K562 (cell line): ENCODE data around the gene MADD. TPM values are rescaled to one million over a fixed set of nuclear protein-coding genes. Genes with fewer than 3 reads are reported as not detected.

Experiments
- CBFA2T2 ChIP-seq: fragments of 450-650 bp; conservative IDR thresholded peaks from 2 replicates; pipeline ENCODE4 v1.6.1; 2017; ENCODE audit warnings: mild to moderate bottlenecking
- CEBPG ChIP-seq, 3 experiments: fragments of 200-800 bp in 1 of 3; sonication (Bioruptor generic) in 1 of 3; sonication (generic) in 1 of 3; formaldehyde crosslinking in 1 of 3; IDR thresholded peaks in 2 of 3; conservative IDR thresholded peaks in 1 of 3; 2 replicates each; pipeline versions ENCODE4 v1.6.1 to v1.8.0; 2016 to 2022; ENCODE audit warnings: missing compliant biosample characterization in 2 of 3, missing genetic modification characterization in 2 of 3, mild to moderate bottlenecking in 1 of 3, missing genetic modification reagents in 1 of 3
- EZH2 ChIP-seq: IDR thresholded peaks from 2 replicates; pipeline ENCODE4 v1.6.1; 2012; ENCODE audit warnings: low read depth, mild to moderate bottlenecking, inconsistent platforms, low read length, borderline replicate concordance
- MYBL2 ChIP-seq, 2 experiments: fragments of 450-650 bp in 1 of 2; sonication (generic) in 1 of 2; formaldehyde crosslinking in 1 of 2; IDR thresholded peaks; 2 replicates each; pipeline versions ENCODE4 v1.6.1 to v1.8.1; 2017 to 2022; ENCODE audit warnings: borderline replicate concordance in 1 of 2, inconsistent platforms in 1 of 2, low read depth in 1 of 2, mild to moderate bottlenecking in 1 of 2, missing genetic modification reagents in 1 of 2, moderate library complexity in 1 of 2
- NCOA2 ChIP-seq, 2 experiments: fragments of 450-650 bp; IDR thresholded peaks; 2 replicates each; pipeline ENCODE4 v1.6.1; 2018; ENCODE audit warnings: mild to moderate bottlenecking in 2 of 2, moderate library complexity in 1 of 2; ENCODE audit not compliant: partially characterized antibody in 2 of 2
- SAP30 ChIP-seq: fragments of 200-600 bp; sonication (generic); IDR thresholded peaks from 2 replicates; pipeline ENCODE4 v1.6.1; 2012; ENCODE audit warnings: borderline replicate concordance, low read depth, mild to moderate bottlenecking, moderate library complexity, low read length, control low read depth, inconsistent platforms; ENCODE audit not compliant: insufficient read depth, poor library complexity, severe bottlenecking
- SIX5 ChIP-seq, 2 experiments: IDR thresholded peaks; 2 replicates each; pipeline ENCODE4 v1.6.1; 2011; ENCODE audit warnings: low read length in 2 of 2, borderline replicate concordance in 1 of 2, low read depth in 1 of 2, mild to moderate bottlenecking in 1 of 2, moderate library complexity in 1 of 2; ENCODE audit not compliant: insufficient read depth in 1 of 2
- STAT5B ChIP-seq: fragments of 250-450 bp; sonication (Bioruptor Pico); IDR thresholded peaks from 2 replicates; pipeline ENCODE4 v1.8.0; 2021; ENCODE audit warnings: mild to moderate bottlenecking, inconsistent platforms
- TAF7 ChIP-seq: fragments of 450-650 bp; IDR thresholded peaks from 2 replicates; pipeline ENCODE4 v1.6.1; 2016; ENCODE audit warnings: missing genetic modification characterization, missing compliant biosample characterization
- ZNF347 ChIP-seq: fragments of 450-650 bp; formaldehyde crosslinking; IDR thresholded peaks from 2 replicates; pipeline ENCODE4 v1.4.0; 2020; ENCODE audit warnings: low read depth, mild to moderate bottlenecking, moderate library complexity
- ZNF699 ChIP-seq: fragments of 250-450 bp; sonication (Bioruptor Pico); IDR thresholded peaks from 2 replicates; pipeline ENCODE4 v1.8.0; 2021; ENCODE audit warnings: mild to moderate bottlenecking, moderate library complexity; ENCODE audit not compliant: insufficient replicate concordance
- ZNF778 ChIP-seq: fragments of 450-650 bp; formaldehyde crosslinking; IDR thresholded peaks from 2 replicates; pipeline ENCODE4 v1.4.0; 2020; ENCODE audit warnings: mild to moderate bottlenecking, moderate library complexity
- polyA plus RNA-seq, 8 experiments: library from polyadenylated mRNA; depleted of rRNA in 4 of 8; stranded (reverse) in 5 of 8; unstranded in 3 of 8; fragments of >200 nt; fragmentation: Nextera tagmentation in 2 of 8; fragmentation: Illumina TruSeq in 1 of 8; extraction: Ambion mirVana in 2 of 8; extraction: Trizol in 1 of 8; gene quantifications; 2 replicates each; pipeline versions ENCODE4 v1.2.1 to v1.2.3, GENCODE V29; 2011 to 2014; ENCODE audit warnings: inconsistent platforms in 1 of 8, missing spikeins in 1 of 8
- total RNA-seq, 7 experiments: library from RNA; depleted of rRNA in 6 of 7; stranded (reverse); fragments of >200 nt in 6 of 7; fragmentation: Illumina TruSeq in 2 of 7; extraction: Trizol in 2 of 7; gene quantifications; 2 replicates each; pipeline versions ENCODE4 v1.2.1 to v1.2.3, GENCODE V29; 2011 to 2021; ENCODE audit warnings: low replicate concordance in 1 of 7
- TF ChIP-seq, protein P1 (sequence below): conservative IDR thresholded peaks from 2 replicates; pipeline ENCODE4 v1.6.1; 2011; ENCODE audit warnings: low read depth, mild to moderate bottlenecking, low read length; ENCODE audit not compliant: control insufficient read depth
- TF ChIP-seq, protein P2 (sequence below): fragments of 450-650 bp; formaldehyde crosslinking; conservative IDR thresholded peaks from 2 replicates; pipeline ENCODE4 v1.4.0; 2022; ENCODE audit warnings: mild to moderate bottlenecking, missing genetic modification characterization
- TF ChIP-seq, protein P3 (sequence below): fragments of 450-650 bp; formaldehyde crosslinking; IDR thresholded peaks from 2 replicates; pipeline ENCODE4 v1.4.0; 2020; ENCODE audit warnings: mild to moderate bottlenecking, moderate library complexity
- TF ChIP-seq, protein P4 (sequence below): fragments of 250-450 bp; sonication (Bioruptor Pico); IDR thresholded peaks from 2 replicates; pipeline ENCODE4 v1.8.0; 2021; ENCODE audit warnings: borderline replicate concordance, mild to moderate bottlenecking, moderate library complexity; ENCODE audit not compliant: poor library complexity, severe bottlenecking
- TF ChIP-seq, protein P5 (sequence below): sonication (generic); formaldehyde crosslinking; IDR thresholded peaks from 2 replicates; pipeline ENCODE4 v1.8.0; 2022; ENCODE audit warnings: mild to moderate bottlenecking, missing genetic modification reagents

The MADD gene
- total and polyA plus RNA-seq, 9 of the 15 experiments (the other 6 are each of a cell fraction or from before 2014, with no cell fraction given), result 0.68 to 57.6 (median 33.6) TPM

DNA sequence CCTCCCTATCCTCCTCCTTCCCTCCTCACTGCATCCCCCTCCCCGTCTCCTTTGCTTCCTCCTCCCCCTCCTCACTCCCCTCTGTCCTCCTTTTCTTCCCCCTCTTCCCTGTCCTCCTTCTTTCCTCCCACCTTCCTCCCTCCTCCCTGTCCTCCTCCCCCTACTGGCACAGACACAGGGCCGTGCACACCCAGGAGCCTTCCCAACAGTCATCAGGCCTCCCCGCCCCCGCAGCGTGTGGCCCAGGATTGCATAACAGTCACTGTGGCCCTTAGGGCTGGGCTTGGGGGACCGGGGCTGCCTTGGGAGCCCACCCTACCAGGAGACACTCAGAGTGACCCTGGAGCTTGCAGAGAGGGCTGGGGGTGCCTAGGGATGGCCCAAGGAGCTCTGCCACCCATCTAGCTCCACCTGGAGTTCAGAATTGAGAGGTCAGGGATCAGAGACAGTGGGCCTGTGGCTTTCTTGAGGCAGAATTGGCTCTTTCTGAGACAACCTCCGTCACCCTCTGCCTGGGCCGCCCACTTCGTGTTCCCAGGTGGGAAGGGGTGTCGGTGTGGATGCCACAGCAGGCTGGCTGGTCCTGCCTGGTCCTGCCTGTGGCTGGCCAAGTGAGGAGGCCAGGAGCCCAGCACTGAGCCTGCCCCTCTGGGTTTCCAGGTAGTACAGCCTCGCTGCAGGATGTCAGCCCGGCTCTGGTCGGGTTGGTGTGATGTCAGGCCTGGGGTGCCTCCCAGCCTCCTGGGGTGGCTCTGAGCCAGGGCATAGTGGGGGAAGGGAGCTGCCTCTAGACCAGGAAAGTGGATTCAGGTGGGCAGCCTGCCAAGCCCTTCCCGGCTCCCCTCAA, 106.8 kb downstream of the MADD start (continued):
- TF ChIP-seq, protein P1, sequence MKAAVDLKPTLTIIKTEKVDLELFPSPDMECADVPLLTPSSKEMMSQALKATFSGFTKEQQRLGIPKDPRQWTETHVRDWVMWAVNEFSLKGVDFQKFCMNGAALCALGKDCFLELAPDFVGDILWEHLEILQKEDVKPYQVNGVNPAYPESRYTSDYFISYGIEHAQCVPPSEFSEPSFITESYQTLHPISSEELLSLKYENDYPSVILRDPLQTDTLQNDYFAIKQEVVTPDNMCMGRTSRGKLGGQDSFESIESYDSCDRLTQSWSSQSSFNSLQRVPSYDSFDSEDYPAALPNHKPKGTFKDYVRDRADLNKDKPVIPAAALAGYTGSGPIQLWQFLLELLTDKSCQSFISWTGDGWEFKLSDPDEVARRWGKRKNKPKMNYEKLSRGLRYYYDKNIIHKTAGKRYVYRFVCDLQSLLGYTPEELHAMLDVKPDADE, result no peak
- TF ChIP-seq, protein P2, sequence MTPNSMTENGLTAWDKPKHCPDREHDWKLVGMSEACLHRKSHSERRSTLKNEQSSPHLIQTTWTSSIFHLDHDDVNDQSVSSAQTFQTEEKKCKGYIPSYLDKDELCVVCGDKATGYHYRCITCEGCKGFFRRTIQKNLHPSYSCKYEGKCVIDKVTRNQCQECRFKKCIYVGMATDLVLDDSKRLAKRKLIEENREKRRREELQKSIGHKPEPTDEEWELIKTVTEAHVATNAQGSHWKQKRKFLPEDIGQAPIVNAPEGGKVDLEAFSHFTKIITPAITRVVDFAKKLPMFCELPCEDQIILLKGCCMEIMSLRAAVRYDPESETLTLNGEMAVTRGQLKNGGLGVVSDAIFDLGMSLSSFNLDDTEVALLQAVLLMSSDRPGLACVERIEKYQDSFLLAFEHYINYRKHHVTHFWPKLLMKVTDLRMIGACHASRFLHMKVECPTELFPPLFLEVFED (CRISPR knock-in tag), result no peak
- TF ChIP-seq, protein P3, sequence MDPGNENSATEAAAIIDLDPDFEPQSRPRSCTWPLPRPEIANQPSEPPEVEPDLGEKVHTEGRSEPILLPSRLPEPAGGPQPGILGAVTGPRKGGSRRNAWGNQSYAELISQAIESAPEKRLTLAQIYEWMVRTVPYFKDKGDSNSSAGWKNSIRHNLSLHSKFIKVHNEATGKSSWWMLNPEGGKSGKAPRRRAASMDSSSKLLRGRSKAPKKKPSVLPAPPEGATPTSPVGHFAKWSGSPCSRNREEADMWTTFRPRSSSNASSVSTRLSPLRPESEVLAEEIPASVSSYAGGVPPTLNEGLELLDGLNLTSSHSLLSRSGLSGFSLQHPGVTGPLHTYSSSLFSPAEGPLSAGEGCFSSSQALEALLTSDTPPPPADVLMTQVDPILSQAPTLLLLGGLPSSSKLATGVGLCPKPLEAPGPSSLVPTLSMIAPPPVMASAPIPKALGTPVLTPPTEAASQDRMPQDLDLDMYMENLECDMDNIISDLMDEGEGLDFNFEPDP (CRISPR knock-in tag), result no peak
- TF ChIP-seq, protein P4, sequence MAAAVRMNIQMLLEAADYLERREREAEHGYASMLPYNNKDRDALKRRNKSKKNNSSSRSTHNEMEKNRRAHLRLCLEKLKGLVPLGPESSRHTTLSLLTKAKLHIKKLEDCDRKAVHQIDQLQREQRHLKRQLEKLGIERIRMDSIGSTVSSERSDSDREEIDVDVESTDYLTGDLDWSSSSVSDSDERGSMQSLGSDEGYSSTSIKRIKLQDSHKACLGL (CRISPR knock-in tag), result no peak
- TF ChIP-seq ZNF778 (CRISPR knock-in tag), result no peak
- TF ChIP-seq SAP30, result no peak
- no peak for TF ChIP-seq SIX5 (IDR thresholded peaks at IDR 0.05; ENCODE audit: borderline replicate concordance in 1 of 2, insufficient read depth in 1 of 2, low read depth in 1 of 2, low read length in 2 of 2)
- TF ChIP-seq, protein P5, sequence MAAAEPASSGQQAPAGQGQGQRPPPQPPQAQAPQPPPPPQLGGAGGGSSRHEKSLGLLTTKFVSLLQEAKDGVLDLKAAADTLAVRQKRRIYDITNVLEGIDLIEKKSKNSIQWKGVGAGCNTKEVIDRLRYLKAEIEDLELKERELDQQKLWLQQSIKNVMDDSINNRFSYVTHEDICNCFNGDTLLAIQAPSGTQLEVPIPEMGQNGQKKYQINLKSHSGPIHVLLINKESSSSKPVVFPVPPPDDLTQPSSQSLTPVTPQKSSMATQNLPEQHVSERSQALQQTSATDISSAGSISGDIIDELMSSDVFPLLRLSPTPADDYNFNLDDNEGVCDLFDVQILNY, result no peak
- no peak for TF ChIP-seq STAT5B (CRISPR knock-in tag)
- no peak for TF ChIP-seq ZNF347 (CRISPR knock-in tag)
- 0 out of 2 replicates have a peak, but pooled peaks have one; percentile 4 for TF ChIP-seq CBFA2T2
- no peak for TF ChIP-seq ZNF699 (CRISPR knock-in tag)
- no peak for TF ChIP-seq TAF7 (tag)
- no peak for TF ChIP-seq NCOA2 (IDR thresholded peaks at IDR 0.05; ENCODE audit: partially characterized antibody in 2 of 2)
- TF ChIP-seq MYBL2 (IDR thresholded peaks at IDR 0.05; ENCODE audit: low read depth), result no peak
- no peak for TF ChIP-seq MYBL2 (CRISPR knock-in tag; IDR thresholded peaks at IDR 0.05; ENCODE audit: borderline replicate concordance)
- TF ChIP-seq EZH2, result no peak
- TF ChIP-seq CEBPG (CRISPR knock-in tag; IDR thresholded peaks at IDR 0.05), result peak; percentile 94
- TF ChIP-seq CEBPG (tag; conservative IDR thresholded peaks at IDR 0.05 in 1 of 2, IDR thresholded peaks at IDR 0.05 in 1 of 2), result peak; percentile 84 to 87
